K562 (cell line): ENCODE measurements around the gene KAZN. TPM values are rescaled to one million over a fixed set of nuclear protein-coding genes. Genes with fewer than 3 reads are reported as not detected.

Source experiments
- ATAC-seq: fragments of 200-7000 bp; cut with Tn5 transposase; 3 replicates; pipeline ENCODE4 v1.9.1; 2020; ENCODE audit warnings: moderate library complexity
- BruUV-seq: library from RNA; stranded (reverse); fragments of 400-500 nt; replicated peaks from 2 replicates; lab custom pipeline; 2021; lab: Mats Ljungman, UMichigan
- CTCF ChIA-PET: fragments of 300-600 bp; formaldehyde crosslinking; extraction: SDS; loops from one replicate; lab custom pipeline; 2021; ENCODE audit warnings: low intra/inter-chr PET ratio; lab: Yijun Ruan, JAX
- POLR2A ChIA-PET: fragments of 300-600, 350-650 bp; sonication (Branson Sonifier 250); formaldehyde crosslinking; extraction: SDS; loops from one replicate; lab custom pipeline; 2021; ENCODE audit warnings: antibody characterized with exemption, inconsistent platforms; lab: Yijun Ruan, JAX
- DNase-seq, 4 experiments: peaks; one replicate each; pipeline versions ENCODE4 v3.0.0 to v3.0.0-alpha.2; 2011 to 2018; ENCODE audit warnings: low spot score in 3 of 4, mixed read lengths in 3 of 4; ENCODE audit errors: extremely low read depth in 1 of 4
- FAIRE-seq: peaks from 2 replicates; lab custom pipeline; 2011; peaks lifted over from hg19 to GRCh38; lab: Jason Lieb, UNC
- H2AFZ ChIP-seq: 2 replicates; pipeline ENCODE4 v1.6.0; 2011; ENCODE audit warnings: low read depth, low read length, control low read depth, inconsistent platforms
- H3K27ac ChIP-seq: fragments of 200-600 bp; 3 replicates; pipeline ENCODE4 v1.8.0; 2011; ENCODE audit warnings: low read depth, mild to moderate bottlenecking, control low read depth, inconsistent platforms, low read length, moderate library complexity, mixed read lengths; ENCODE audit errors: extremely low read depth
- H3K27me3 ChIP-seq, 2 experiments: fragments of 300-600 bp in 1 of 2; 2 replicates in 1 of 2; 3 replicates in 1 of 2; pipeline versions ENCODE4 v1.6.0 to v1.8.0; 2011; ENCODE audit warnings: inconsistent platforms in 2 of 2, low read length in 2 of 2, mild to moderate bottlenecking in 1 of 2, mixed read lengths in 1 of 2, moderate library complexity in 1 of 2; ENCODE audit not compliant: control insufficient read depth in 2 of 2, insufficient read depth in 2 of 2
- H3K36me3 ChIP-seq: fragments of 300-600 bp; 3 replicates; pipeline ENCODE4 v1.8.0; 2011; ENCODE audit warnings: mild to moderate bottlenecking, low read length, inconsistent platforms; ENCODE audit not compliant: control insufficient read depth, insufficient read depth
- H3K4me1 ChIP-seq, 2 experiments: fragments of 200-600 bp in 1 of 2; replicated peaks in 1 of 2; 2 replicates in 1 of 2; 3 replicates in 1 of 2; pipeline versions ENCODE4 v1.5.1 to v1.8.0; 2011; ENCODE audit warnings: inconsistent platforms in 2 of 2, low read length in 2 of 2, mild to moderate bottlenecking in 1 of 2, mixed read lengths in 1 of 2, moderate library complexity in 1 of 2; ENCODE audit not compliant: control insufficient read depth in 2 of 2, insufficient read depth in 2 of 2
- H3K4me2 ChIP-seq: 2 replicates; pipeline ENCODE4 v1.6.1; 2011; ENCODE audit warnings: low read length, control low read depth, inconsistent platforms, mixed read lengths; ENCODE audit not compliant: insufficient read depth
- H3K4me3 ChIP-seq: fragments of 200-600 bp; sonication (generic), shearing (Covaris generic); 2 replicates; pipeline ENCODE4 v1.5.1; 2016; ENCODE audit warnings: control low read depth, inconsistent platforms
- H3K79me2 ChIP-seq: fragments of 200-600 bp; 3 replicates; pipeline ENCODE4 v1.8.0; 2011; ENCODE audit warnings: low read length, inconsistent platforms; ENCODE audit not compliant: control insufficient read depth, insufficient read depth
- H3K9ac ChIP-seq, 2 experiments: 2 replicates each; pipeline versions ENCODE4 v1.6.0 to v1.6.1; 2011; ENCODE audit warnings: low read depth in 2 of 2, low read length in 2 of 2, control low read depth in 1 of 2, inconsistent platforms in 1 of 2, mild to moderate bottlenecking in 1 of 2, mixed read lengths in 1 of 2; ENCODE audit not compliant: insufficient read depth in 1 of 2
- H3K9me1 ChIP-seq: one replicate; pipeline ENCODE4 v1.6.0; 2011; ENCODE audit warnings: inconsistent platforms, mild to moderate bottlenecking, low read length, moderate library complexity; ENCODE audit not compliant: control insufficient read depth, insufficient read depth
- H3K9me3 ChIP-seq: replicated peaks from 2 replicates; pipeline ENCODE4 v1.5.1; 2011; ENCODE audit warnings: low read depth, low read length, inconsistent platforms; ENCODE audit not compliant: control insufficient read depth, insufficient read depth
- H4K20me1 ChIP-seq: replicated peaks from 2 replicates; pipeline ENCODE4 v1.6.1; 2011; ENCODE audit warnings: low read length, inconsistent platforms, mixed read lengths; ENCODE audit not compliant: control insufficient read depth, insufficient read depth
- AFF1 ChIP-seq, 2 experiments: fragments of 450-650 bp; IDR thresholded peaks; 2 replicates each; pipeline ENCODE4 v1.6.1; 2018; ENCODE audit warnings: mild to moderate bottlenecking in 2 of 2, low read depth in 1 of 2; ENCODE audit not compliant: partially characterized antibody in 2 of 2
- DDX20 ChIP-seq: fragments of 450-650 bp; IDR thresholded peaks from 2 replicates; pipeline ENCODE4 v1.6.1; 2016; ENCODE audit warnings: missing genetic modification characterization, low read depth, mild to moderate bottlenecking, missing compliant biosample characterization, moderate library complexity
- HDAC8 ChIP-seq: fragments of 450-650 bp; IDR thresholded peaks from 2 replicates; pipeline ENCODE4 v1.6.1; 2016; ENCODE audit warnings: mild to moderate bottlenecking, missing genetic modification characterization, moderate library complexity, missing compliant biosample characterization
- HNRNPUL1 ChIP-seq: fragments of 200-400 bp; formaldehyde crosslinking; IDR thresholded peaks from 2 replicates; pipeline ENCODE4 v1.6.1; 2017; ENCODE audit warnings: low read length
- MLX ChIP-seq, 2 experiments: fragments of 450-650 bp in 1 of 2; sonication (generic) in 1 of 2; formaldehyde crosslinking; conservative IDR thresholded peaks; 2 replicates each; pipeline versions ENCODE4 v1.4.0 to v1.8.1; 2020 to 2022; ENCODE audit warnings: mild to moderate bottlenecking in 1 of 2, missing genetic modification reagents in 1 of 2
- PURB ChIP-seq: sonication (generic); formaldehyde crosslinking; IDR thresholded peaks from 2 replicates; pipeline ENCODE4 v1.9.0; 2021; ENCODE audit warnings: low read depth, mild to moderate bottlenecking, missing genetic modification reagents
- RBM17 ChIP-seq: fragments of 200-400 bp; formaldehyde crosslinking; IDR thresholded peaks from 2 replicates; pipeline ENCODE4 v1.6.1; 2017; ENCODE audit warnings: low read depth, mild to moderate bottlenecking, low read length, borderline replicate concordance
- ZNF175 ChIP-seq: fragments of 200-800 bp; sonication (Bioruptor generic); IDR thresholded peaks from 2 replicates; pipeline ENCODE4 v1.6.1; 2016; ENCODE audit warnings: low read depth, mild to moderate bottlenecking, missing genetic modification characterization, missing compliant biosample characterization
- ZNF347 ChIP-seq: fragments of 450-650 bp; formaldehyde crosslinking; IDR thresholded peaks from 2 replicates; pipeline ENCODE4 v1.4.0; 2020; ENCODE audit warnings: low read depth, mild to moderate bottlenecking, moderate library complexity
- ZNF764 ChIP-seq: fragments of 250-450 bp; sonication (Bioruptor Pico); IDR thresholded peaks from 2 replicates; pipeline ENCODE4 v1.4.0; 2020; ENCODE audit warnings: low read depth, mild to moderate bottlenecking, moderate library complexity
- ZNF780A ChIP-seq: fragments of 250-450 bp; sonication (Bioruptor Pico); IDR thresholded peaks from 2 replicates; pipeline ENCODE4 v1.5.0; 2021; ENCODE audit warnings: mild to moderate bottlenecking
- whole genome bisulfite sequencing: fragments of 100-300 bp; shearing (Covaris generic); methylation state at CpG from one replicate; pipeline ENCODE4 v1.1.6; 2016; ENCODE audit warnings: low coverage, mixed read lengths; ENCODE audit not compliant: insufficient coverage; ENCODE audit errors: missing lambda C conversion rate; 5-methylcytosine and 5-hydroxymethylcytosine counted together
- in situ Hi-C: fragments of 300-500 bp; cut with MboI; formaldehyde crosslinking; loops from 4 replicates; pipeline ENCODE4 v1.15.0; 2018; ENCODE audit warnings: inconsistent platforms, mixed read lengths
- intact Hi-C: fragments of 100-400 bp; cut with micrococcal nuclease; formaldehyde crosslinking; loops from 2 replicates; pipeline ENCODE4 v1.14.2; 2022
- polyA plus RNA-seq, 8 experiments: library from polyadenylated mRNA; depleted of rRNA in 4 of 8; stranded (reverse) in 5 of 8; unstranded in 3 of 8; fragments of >200 nt; fragmentation: Nextera tagmentation in 2 of 8; fragmentation: Illumina TruSeq in 1 of 8; extraction: Ambion mirVana in 2 of 8; extraction: Trizol in 1 of 8; gene quantifications; 2 replicates each; pipeline versions ENCODE4 v1.2.1 to v1.2.3, GENCODE V29; 2011 to 2014; ENCODE audit warnings: inconsistent platforms in 1 of 8, missing spikeins in 1 of 8
- total RNA-seq, 7 experiments: library from RNA; depleted of rRNA in 6 of 7; stranded (reverse); fragments of >200 nt in 6 of 7; fragmentation: Illumina TruSeq in 2 of 7; extraction: Trizol in 2 of 7; gene quantifications; 2 replicates each; pipeline versions ENCODE4 v1.2.1 to v1.2.3, GENCODE V29; 2011 to 2021; ENCODE audit warnings: low replicate concordance in 1 of 7
- TF ChIP-seq, protein P1 (sequence below): sonication (generic); formaldehyde crosslinking; IDR thresholded peaks from 2 replicates; pipeline ENCODE4 v1.4.0; 2020; ENCODE audit warnings: mild to moderate bottlenecking, missing genetic modification reagents
- TF ChIP-seq, protein P2 (sequence below): fragments of 250-450 bp; sonication (Bioruptor Pico); IDR thresholded peaks from 2 replicates; pipeline ENCODE4 v1.8.0; 2022; ENCODE audit warnings: moderate library complexity, mild to moderate bottlenecking, inconsistent platforms

KAZN gene
- total and polyA plus RNA-seq, 9 of the 15 experiments (the other 6 are each of a cell fraction or from before 2014, with no cell fraction given), result 2.1 to 21.6 (median 5.4) TPM

- TF ChIP-seq, protein P1, sequence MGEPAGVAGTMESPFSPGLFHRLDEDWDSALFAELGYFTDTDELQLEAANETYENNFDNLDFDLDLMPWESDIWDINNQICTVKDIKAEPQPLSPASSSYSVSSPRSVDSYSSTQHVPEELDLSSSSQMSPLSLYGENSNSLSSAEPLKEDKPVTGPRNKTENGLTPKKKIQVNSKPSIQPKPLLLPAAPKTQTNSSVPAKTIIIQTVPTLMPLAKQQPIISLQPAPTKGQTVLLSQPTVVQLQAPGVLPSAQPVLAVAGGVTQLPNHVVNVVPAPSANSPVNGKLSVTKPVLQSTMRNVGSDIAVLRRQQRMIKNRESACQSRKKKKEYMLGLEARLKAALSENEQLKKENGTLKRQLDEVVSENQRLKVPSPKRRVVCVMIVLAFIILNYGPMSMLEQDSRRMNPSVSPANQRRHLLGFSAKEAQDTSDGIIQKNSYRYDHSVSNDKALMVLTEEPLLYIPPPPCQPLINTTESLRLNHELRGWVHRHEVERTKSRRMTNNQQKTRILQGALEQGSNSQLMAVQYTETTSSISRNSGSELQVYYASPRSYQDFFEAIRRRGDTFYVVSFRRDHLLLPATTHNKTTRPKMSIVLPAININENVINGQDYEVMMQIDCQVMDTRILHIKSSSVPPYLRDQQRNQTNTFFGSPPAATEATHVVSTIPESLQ, result no peak
- TF ChIP-seq, protein P2, sequence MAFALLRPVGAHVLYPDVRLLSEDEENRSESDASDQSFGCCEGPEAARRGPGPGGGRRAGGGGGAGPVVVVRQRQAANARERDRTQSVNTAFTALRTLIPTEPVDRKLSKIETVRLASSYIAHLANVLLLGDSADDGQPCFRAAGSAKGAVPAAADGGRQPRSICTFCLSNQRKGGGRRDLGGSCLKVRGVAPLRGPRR (CRISPR knock-in tag), result no peak
- TF ChIP-seq ZNF780A (CRISPR knock-in tag), result no peak
- no peak for TF ChIP-seq ZNF175
- no peak for TF ChIP-seq HNRNPUL1
- no peak for TF ChIP-seq ZNF347 (CRISPR knock-in tag)
- no peak for TF ChIP-seq ZNF764 (CRISPR knock-in tag)
- no peak for TF ChIP-seq HDAC8 (tag)
- TF ChIP-seq RBM17, result no peak
- no peak for TF ChIP-seq AFF1 (IDR thresholded peaks at IDR 0.05; ENCODE audit: low read depth in 1 of 2, partially characterized antibody in 2 of 2)
- TF ChIP-seq DDX20 (tag), result no peak
- no peak for TF ChIP-seq PURB (CRISPR knock-in tag)
- no peak for TF ChIP-seq MLX (CRISPR knock-in tag; conservative IDR thresholded peaks at IDR 0.05)
- ChIA-PET CTCF (no interaction called here), POLR2A (no interaction called here)
- intact Hi-C loops (no loop called here), in situ Hi-C loops (no loop called here)
- Histone ChIP-seq H3K79me2 (no peaks in the 10 kb centered on the region), H3K4me1 (0 out of 5 replicates have a peak, but pooled peaks cover 0 to 2% of the 10 kb centered on the region in 2 experiments), H3K9me3 (no peaks in the 10 kb centered on the region), H2AFZ (no peak overlapping the region), H3K9me1 (no peaks in the 10 kb centered on the region), H4K20me1 (no peaks in the 10 kb centered on the region), H3K36me3 (no peaks in the 10 kb centered on the region), H3K27ac (no peak overlapping the region), H3K27me3 (peaks cover 51 to 54% of the 10 kb centered on the region in 2 experiments), H3K4me2 (no peak overlapping the region), H3K4me3 (no peak overlapping the region), H3K9ac (no peak overlapping the region)
- DNase-seq (no peak), FAIRE-seq (no peak), ATAC-seq (no peak)
- WGBS, result 8% methylated on average over 8 of the region's 8 CpGs
- no TSS peak for BruUV-seq
Observed at GRCh38 chr1:14551386-14551785, 47.1 kb upstream of the KAZN start.
